Panc1 (cell line): ENCODE results near the gene KNCN.

Experiments
- CTCF ChIP-seq: fragments of 450-650 bp; IDR thresholded peaks from 2 replicates; pipeline ENCODE4 v1.5.1; 2017; ENCODE audit warnings: mild to moderate bottlenecking
- POLR2AphosphoS5 ChIP-seq: IDR thresholded peaks from 2 replicates; pipeline ENCODE4 v1.6.1; 2012; ENCODE audit warnings: mild to moderate bottlenecking, low read depth, low read length, moderate library complexity
- REST ChIP-seq, 2 experiments: IDR thresholded peaks; 2 replicates each; pipeline ENCODE4 v1.6.1; 2011 to 2012; ENCODE audit warnings: low read depth in 2 of 2, control low read depth in 1 of 2, low read length in 1 of 2, mild to moderate bottlenecking in 1 of 2, moderate library complexity in 1 of 2; ENCODE audit not compliant: insufficient read depth in 1 of 2
- SIN3A ChIP-seq: IDR thresholded peaks from 2 replicates; pipeline ENCODE4 v1.6.1; 2012; ENCODE audit warnings: low read depth, mild to moderate bottlenecking, low read length, moderate library complexity, borderline replicate concordance; ENCODE audit not compliant: insufficient read depth

- no peak for TF ChIP-seq CTCF
- TF ChIP-seq SIN3A: no peak
- no peak for TF ChIP-seq POLR2AphosphoS5
- no peak for TF ChIP-seq REST (IDR thresholded peaks at IDR 0.05; ENCODE audit: insufficient read depth in 1 of 2, low read depth in 2 of 2, low read length in 1 of 2)
Measured at GRCh38 chr1:46549697-46550681, 1.5 kb downstream of the KNCN start.
